Measurements from ENCODE around the gene FBXO47.

GRCh38 chr17:38912221-38912813 lies 54.9 kb downstream of the FBXO47 start:
- no peak for TF ChIP-seq POLR2AphosphoS5 (IDR thresholded peaks at IDR 0.05; ENCODE audit: low read depth, low read length)
- TF ChIP-seq TAF1 (IDR thresholded peaks at IDR 0.05; ENCODE audit: low read depth, low read length), result no peak
- no peak for TF ChIP-seq POLR2A (IDR thresholded peaks at IDR 0.05; ENCODE audit: low read depth, low read length)
- TF ChIP-seq PAX5 (IDR thresholded peaks at IDR 0.05; ENCODE audit: insufficient read depth, low read length, severe bottlenecking), result no peak
- no peak for TF ChIP-seq SPI1 (IDR thresholded peaks at IDR 0.05; ENCODE audit: low read depth, low read length)

Data from GM12891 (cell line).